Measurements from ENCODE around the gene ULK4.

- TF ChIP-seq LEF1 (IDR thresholded peaks at IDR 0.05; ENCODE audit: borderline replicate concordance) (no peak), SUZ12 (IDR thresholded peaks at IDR 0.05) (no peak), TARDBP (IDR thresholded peaks at IDR 0.05) (no peak), ELF4 (IDR thresholded peaks at IDR 0.05) (no peak), BHLHE40 (IDR thresholded peaks at IDR 0.05; ENCODE audit: borderline replicate concordance) (no peak), ARNT (IDR thresholded peaks at IDR 0.05) (no peak), FOXM1 (IDR thresholded peaks at IDR 0.05; ENCODE audit: borderline replicate concordance) (no peak), FOXK2 (IDR thresholded peaks at IDR 0.05) (no peak), HDGF (IDR thresholded peaks at IDR 0.05; ENCODE audit: borderline replicate concordance) (no peak), SP1 (IDR thresholded peaks at IDR 0.05) (no peak)
Measured at GRCh38 chr3:41244620-41245336, 717.1 kb downstream of the ULK4 start.
